WTC11 (cell line): ENCODE measurements around the gene NRSN2.

Experiments
- AR ChIP-seq: fragments of 250-450 bp; sonication (Bioruptor Pico); IDR thresholded peaks from 2 replicates; pipeline ENCODE4 v1.9.0; 2021; ENCODE audit warnings: mild to moderate bottlenecking
- CTCF ChIP-seq: fragments of 200-600 bp; IDR thresholded peaks from 2 replicates; pipeline ENCODE4 v1.8.0; 2022; ENCODE audit warnings: antibody characterized with exemption
- FOXP1 ChIP-seq: sonication (generic); formaldehyde crosslinking; IDR thresholded peaks from 2 replicates; pipeline ENCODE4 v1.8.0; 2022; ENCODE audit warnings: missing genetic modification reagents, mild to moderate bottlenecking, moderate library complexity, borderline replicate concordance
- GABPB1 ChIP-seq: sonication (generic); formaldehyde crosslinking; IDR thresholded peaks from 2 replicates; pipeline ENCODE4 v1.8.1; 2023; ENCODE audit warnings: mild to moderate bottlenecking, missing genetic modification reagents
- HMGXB4 ChIP-seq: sonication (generic); formaldehyde crosslinking; IDR thresholded peaks from 2 replicates; pipeline ENCODE4 v1.8.1; 2023; ENCODE audit warnings: mild to moderate bottlenecking, moderate library complexity, missing genetic modification reagents
- KAT7 ChIP-seq: sonication (generic); formaldehyde crosslinking; IDR thresholded peaks from 2 replicates; pipeline ENCODE4 v1.8.1; 2023; ENCODE audit warnings: missing genetic modification reagents, mild to moderate bottlenecking, borderline replicate concordance
- NFATC4 ChIP-seq: fragments of 250-450 bp; sonication (Bioruptor Pico); IDR thresholded peaks from 2 replicates; pipeline ENCODE4 v1.9.0; 2021; ENCODE audit warnings: mild to moderate bottlenecking
- NR2C2 ChIP-seq: sonication (generic); formaldehyde crosslinking; IDR thresholded peaks from 2 replicates; pipeline ENCODE4 v1.8.0; 2022; ENCODE audit warnings: mild to moderate bottlenecking, missing genetic modification reagents

GRCh38 chr20:366719-367485 lies 20.0 kb downstream of the NRSN2 start:
- TF ChIP-seq CTCF, result no peak
- TF ChIP-seq GABPB1 (CRISPR knock-in tag), result no peak
- TF ChIP-seq HMGXB4 (CRISPR knock-in tag), result no peak
- TF ChIP-seq AR (CRISPR knock-in tag), result no peak
- no peak for TF ChIP-seq KAT7 (CRISPR knock-in tag)
- TF ChIP-seq FOXP1 (CRISPR knock-in tag), result no peak
- TF ChIP-seq NR2C2 (CRISPR knock-in tag), result no peak
- TF ChIP-seq NFATC4 (CRISPR knock-in tag), result no peak
